NCI-H69 (cell line): ENCODE measurements around the gene GGA2.
A peak's percentile ranks its signal among the peaks of the same experiment; 100 is the strongest.
"Not testable (repeated sequence)": the region's sequence is repeated elsewhere in the genome, so short reads cannot be mapped to it uniquely, and the experiment has no call there.

ENCODE experiments used
- DNase-seq: peaks from one replicate; lab custom pipeline; 2025; lab: John Stamatoyannopoulos, UW

GGA2 gene, protein sequence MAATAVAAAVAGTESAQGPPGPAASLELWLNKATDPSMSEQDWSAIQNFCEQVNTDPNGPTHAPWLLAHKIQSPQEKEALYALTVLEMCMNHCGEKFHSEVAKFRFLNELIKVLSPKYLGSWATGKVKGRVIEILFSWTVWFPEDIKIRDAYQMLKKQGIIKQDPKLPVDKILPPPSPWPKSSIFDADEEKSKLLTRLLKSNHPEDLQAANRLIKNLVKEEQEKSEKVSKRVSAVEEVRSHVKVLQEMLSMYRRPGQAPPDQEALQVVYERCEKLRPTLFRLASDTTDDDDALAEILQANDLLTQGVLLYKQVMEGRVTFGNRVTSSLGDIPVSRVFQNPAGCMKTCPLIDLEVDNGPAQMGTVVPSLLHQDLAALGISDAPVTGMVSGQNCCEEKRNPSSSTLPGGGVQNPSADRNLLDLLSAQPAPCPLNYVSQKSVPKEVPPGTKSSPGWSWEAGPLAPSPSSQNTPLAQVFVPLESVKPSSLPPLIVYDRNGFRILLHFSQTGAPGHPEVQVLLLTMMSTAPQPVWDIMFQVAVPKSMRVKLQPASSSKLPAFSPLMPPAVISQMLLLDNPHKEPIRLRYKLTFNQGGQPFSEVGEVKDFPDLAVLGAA

DNA sequence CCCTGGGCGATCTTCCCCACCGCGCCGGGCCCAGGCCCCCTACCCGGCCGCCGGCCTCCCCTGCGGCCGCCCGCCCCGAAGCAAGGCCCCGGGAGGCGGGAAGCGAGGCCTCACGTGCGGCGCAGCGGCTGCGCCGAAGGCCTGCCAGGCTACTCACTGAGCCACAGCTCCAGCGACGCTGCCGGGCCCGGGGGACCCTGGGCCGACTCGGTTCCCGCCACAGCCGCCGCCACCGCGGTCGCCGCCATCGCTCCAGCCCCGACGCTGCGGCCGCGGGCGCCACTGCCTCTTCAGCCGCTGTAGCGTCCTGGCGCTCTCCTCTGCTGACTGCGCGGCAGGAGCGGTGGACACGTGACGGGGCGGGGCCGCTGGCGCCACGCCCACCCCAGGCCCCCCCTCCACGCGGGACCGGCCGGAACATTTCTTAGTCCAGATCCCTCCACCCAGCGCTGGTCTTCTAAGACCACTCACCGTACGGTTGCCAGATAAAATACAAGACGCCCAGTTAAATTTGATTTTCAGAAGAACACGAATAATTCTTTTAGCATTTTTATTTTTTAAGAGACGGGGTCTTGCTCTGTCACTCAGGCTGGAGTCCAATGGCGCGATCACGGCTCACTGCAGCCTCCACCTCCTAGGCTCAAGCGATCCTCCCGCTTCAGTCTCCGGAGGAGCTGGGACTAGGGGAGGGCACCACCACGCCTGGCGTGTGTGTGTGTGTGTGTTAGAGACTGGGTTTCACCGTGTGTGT is at the start of gene GGA2:
Gene GGA2 (minus strand): TSS at position 331 of the 751 bp plus-strand sequence. CDS start 83 bp downstream, at position 248.
- DNase-seq: peak; percentile 90

DNA sequence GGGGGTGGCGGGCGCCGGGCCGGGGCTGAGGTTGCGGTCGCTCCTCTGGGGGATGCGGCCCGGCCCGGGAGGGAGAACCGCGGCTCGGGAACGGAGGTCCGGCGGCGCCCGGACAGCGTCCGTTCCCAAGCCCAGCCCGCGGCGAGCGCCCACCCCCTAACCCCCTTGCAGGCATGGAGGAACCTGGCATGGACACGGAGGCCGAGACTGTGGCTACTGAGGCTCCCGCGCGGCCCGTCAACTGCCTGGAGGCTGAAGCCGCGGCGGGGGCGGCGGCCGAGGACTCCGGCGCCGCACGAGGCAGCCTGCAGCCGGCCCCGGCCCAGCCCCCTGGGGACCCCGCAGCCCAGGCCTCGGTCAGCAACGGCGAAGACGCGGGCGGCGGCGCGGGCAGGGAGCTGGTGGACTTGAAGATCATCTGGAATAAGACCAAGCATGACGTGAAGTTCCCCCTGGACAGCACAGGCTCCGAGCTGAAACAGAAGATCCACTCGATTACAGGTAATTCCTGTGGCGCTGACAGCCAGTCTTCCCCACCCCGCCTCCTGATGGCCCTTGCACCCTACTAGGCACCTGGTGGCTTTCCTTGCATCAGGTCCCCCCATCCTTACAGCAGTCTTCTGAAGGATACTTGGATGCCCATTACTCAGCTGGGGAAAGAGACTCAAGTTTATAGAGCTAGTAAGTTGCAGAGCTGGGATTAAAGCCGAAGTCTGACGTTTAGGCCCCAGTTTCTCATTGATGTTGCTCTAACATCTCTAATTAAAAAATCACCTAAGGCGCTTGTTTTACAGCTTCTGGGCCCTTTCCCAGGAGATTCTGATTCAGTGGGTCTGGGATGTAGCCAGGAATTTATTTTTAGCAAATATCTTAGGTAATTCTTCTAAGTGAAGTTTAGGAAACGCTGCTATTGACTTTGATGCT is 47.7 kb upstream of the GGA2 start:
- DNase-seq: peak; percentile 59

DNA sequence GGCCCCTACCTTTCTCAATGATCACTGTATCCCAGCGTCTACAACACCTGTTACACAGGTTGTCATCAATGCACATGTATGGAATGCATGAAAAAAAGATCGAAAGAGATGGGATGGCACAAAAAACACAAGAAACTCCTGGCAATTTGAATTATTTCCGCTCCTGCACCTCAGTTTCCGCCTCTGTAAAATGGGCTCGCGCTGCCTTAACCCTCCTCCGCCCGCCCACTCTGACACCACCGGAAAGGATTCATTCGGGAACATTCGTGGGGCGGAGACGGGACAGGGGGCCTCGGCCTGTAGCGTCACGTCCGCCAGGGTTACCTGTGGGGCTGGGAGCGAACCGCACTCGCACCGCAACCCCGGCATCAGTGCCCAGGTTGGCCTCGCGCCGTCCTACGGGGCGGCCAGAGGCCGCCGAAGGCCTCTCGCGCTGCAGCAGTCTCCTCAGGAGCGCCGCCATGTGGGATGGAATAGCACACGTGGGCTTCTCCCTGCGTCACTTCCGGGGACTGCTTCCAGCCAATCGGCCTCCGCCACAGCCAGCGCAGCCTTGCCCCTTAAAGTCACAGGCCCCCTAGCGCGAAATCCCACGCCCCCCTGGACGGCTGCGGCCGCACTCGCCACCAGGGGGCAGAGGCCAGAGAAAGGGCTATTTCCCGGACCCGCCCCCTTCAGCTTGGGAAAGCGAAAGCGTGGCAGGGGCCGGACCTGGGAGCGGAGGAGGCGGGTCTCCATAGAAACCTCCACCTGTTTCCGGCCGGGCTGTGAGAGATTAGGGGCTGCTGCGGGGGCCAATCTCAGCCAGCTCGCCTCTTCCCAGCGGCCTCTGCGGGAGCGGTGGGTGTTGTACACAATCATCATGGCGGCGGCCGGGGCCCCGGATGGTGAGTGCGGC is 46.8 kb upstream of the GGA2 start, which contains the start of the genes EARS2 and UBFD1:
Gene EARS2 (minus strand): TSS at position 470 of the 898 bp plus-strand sequence. CDS start 7 bp downstream, at position 463.
Gene UBFD1 (plus strand): TSS at position 847 of the 898 bp plus-strand sequence. CDS start 16 bp downstream, at position 863.
- peak; percentile 99 for DNase-seq

DNA sequence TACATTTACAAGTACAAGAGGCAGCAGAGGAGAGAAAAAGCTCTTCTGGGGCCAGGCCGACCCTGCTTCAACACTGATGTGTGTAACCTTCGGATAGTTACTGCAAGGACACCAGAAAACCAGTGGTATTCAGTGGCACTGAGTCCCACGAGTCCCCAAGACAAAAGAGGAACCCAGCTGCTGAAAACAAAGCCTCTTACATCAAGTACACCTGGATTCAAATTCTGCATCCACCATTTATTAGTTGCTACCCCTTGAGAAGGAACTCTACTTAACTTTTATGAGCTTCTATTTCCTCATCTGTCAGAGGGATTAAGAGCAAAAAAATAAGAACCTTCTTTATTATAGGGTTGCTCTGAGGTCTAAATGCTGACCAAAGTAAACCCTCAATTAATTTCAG is 44.2 kb upstream of the GGA2 start:
- no peak for DNase-seq

DNA sequence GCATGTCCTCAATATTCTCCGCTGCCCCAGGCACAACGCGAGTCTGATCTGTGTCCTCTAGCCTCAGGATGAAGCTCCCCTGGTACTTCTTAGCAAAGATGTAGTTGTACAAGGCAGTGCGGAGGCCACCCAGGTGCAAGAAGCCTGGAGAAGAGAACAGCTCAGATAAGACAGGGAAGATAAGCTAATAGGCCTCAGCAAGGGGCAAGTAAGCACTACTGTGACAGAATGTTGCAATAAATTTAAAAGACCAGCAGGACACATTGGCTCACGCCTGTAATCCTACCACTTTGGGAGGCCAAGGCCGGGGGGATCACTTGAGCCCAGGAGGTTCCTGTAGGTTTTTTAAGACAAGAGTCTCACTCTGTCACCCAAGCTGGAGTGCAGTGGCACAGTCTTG is 41.9 kb upstream of the GGA2 start:
- DNase-seq: no peak

DNA sequence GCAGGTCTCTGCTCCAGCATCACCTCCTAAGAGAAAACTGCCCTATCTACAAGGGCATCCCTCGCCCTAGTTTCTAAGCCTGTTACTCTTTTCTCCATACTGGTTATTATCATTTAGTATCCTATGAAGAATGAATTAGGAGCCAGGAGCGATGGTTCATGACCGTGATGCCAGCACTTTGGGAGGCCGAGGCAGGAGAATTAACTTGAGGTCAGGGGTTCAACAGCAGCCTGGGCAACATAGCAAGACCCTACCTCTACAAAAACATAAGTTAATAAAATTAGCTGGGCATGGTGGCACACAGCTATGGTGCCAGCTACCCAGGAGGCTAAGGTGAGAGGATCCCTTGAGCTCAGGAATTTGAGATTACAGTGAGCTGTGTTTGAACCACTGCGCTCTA is 39.6 kb upstream of the GGA2 start:
- DNase-seq: no peak

DNA sequence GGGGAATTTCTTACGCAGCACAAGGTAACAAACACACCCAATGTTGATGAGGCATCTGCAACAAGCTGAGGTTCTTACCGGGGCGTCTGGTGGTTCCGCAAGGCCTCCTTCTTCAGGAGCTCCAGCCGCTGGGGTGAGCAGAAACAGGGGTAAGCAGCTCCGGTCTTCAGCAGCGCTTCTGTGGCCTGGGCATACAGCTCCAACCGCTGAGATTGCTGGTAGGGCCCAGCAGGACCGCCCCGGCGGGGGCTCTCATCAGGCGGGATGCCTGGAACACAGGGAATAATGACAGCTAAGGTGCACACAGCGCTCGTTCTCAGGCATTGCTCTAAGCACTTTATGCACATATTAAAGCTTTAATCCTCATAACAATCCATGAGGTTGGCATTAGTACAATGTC is 34.1 kb upstream of the GGA2 start:
- DNase-seq: no peak

DNA sequence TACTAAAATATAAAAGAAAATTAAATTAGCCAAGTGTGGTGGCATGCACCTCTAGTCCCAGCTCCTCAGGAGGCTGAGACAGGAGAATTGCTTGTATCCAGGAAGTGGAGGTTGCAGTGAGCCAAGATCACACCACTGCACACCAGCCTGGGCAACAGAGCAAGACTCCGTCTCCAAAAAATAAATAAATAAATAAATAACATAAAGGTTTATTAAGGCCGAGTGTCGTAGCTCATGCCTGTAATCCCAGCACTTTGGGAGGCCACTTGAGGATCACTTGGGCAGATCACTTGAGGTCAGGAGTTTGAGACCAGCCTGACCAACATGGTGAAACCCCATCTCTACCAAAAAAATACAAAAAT is 30.5 kb upstream of the GGA2 start:
- DNase-seq: not testable (repeated sequence)

DNA sequence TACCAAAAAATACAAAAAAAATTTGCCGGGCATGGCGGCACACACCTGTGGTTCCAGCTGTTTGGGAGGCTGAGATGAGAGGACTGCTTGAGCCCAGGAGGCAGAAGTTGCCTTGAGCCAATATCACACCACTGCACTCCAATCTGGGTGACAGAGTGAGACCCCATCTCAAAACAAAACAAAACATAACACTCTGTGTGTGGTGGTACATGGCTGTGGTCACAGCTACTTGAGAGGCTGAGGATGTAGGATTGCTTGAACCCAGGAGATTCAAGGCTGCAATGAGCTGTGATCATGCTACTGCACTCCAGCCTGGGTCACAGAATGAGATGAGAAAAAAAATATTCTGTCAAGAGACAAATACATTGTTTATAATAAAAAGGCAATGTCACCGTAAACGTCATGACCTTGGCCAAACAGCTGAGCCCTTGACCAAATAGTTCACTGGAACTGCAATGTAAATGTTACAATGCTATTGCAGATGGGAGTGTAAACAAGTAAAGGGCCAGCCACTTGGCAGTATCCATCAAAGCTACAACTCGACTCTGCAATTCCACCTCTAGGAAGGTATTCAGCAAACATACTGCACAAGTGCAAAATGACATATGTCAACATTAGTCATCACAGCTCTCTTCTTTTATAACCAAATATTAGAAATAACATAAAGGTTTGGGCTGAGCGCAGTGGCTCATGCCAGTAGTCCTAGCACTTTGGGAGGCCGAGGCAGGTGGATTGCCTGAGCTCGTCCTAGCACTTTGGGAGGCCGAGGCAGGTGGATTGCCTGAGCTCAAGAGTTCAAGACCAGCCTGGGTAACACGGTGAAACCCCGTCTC is 29.9 kb upstream of the GGA2 start:
- DNase-seq: no peak

DNA sequence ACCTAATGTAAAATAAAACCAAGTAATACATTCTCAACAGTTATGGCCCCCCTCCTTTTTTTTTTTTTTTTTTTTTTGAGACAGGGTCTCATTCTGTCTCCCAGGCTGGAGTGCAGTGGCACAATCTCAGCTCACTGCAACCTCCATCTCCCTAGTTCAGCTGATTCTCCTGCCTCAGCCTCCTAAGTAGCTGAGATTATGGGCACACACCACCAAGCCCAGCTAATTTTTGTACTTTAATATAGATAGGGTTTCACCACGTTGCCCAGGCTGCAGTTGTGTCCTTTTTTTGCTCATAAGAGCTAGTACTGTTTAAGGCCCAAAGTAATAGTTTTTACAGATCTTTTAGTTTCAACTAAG is 28.6 kb upstream of the GGA2 start:
- DNase-seq: no peak

DNA sequence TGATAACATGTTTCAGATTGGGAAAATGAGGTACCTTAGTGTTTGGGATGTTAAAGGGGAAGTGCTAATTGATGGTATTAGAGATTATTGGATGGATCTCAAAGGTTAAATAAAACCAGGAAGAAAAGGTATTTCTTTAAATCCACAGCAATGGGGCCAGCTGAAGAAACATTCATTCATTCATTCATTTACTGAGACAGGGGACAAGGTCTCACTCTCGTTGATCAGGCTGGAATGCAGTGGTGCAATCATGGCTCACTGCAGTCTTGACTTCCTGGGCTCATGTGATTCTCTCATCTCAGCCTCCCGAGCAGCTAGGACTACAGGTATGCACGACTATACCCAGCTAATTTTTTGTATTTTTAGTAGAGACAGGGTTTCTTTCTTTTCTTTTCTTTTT is 27.1 kb upstream of the GGA2 start:
- DNase-seq: no peak

DNA sequence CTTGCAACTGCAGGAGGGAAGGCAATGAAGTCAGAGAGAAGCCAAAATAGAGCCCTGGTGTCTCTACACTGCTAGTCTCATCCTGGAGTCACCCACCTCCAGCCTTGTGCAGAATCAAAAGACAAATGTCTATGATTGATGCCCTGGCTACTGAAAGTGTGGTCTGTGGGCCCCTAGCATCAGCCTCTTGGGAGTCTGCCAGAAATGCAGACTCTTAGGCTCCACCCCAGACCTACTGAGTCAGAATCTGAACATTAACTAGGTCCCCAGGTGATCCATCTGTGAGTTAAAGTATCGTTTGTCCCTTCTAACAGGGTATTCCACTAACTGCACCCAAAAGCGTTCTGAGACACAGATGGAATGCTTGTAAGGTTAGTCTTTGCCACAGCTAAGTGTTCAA is 25.6 kb upstream of the GGA2 start:
- DNase-seq: no peak

DNA sequence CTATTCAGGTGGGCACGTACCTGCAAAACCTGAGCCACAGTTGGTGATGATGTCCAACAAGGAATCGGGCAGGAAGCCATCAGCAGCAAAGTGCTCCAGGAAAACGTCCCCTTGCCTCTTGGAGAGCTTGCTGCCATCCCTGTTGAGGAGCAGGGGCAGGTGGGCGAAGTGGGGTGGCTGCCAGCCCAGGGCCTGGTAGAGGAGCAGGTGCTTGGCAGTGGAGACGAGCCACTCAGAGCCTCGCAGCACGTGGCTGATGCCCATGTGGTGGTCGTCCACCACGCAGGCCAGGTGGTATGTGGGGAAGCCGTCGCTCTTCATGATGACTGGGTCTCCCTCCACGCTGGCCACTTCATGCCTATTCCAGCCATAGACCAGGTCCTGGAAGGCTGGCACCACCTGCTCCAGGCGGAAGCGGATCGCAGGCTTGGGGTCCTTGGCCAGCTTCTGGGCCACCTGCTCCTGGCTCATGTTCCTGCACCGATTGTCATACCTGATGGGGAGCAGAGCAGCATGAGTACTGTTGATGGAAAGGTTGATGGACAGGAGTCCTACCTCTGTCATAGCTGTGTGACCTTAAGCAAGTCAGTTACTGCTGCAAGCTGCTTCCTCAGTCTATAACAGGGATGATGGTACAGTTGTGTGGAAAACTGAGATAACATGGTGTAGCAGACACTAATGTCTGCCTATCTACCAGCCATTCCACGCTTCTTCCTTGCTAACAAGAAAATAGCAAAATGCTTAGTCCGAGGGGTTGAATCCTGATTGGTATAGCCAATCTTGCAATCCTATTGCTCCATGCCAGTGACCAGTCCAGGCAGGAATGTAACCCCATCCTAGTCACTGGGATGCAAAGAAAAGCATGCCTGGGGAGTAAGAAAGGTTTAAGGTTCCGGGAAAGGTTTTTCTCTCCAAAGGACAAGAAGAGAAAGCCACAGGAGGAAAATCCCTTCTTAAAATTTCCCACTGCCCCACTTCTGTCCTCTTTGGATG is 24.9 kb upstream of the GGA2 start:
- no peak for DNase-seq

DNA sequence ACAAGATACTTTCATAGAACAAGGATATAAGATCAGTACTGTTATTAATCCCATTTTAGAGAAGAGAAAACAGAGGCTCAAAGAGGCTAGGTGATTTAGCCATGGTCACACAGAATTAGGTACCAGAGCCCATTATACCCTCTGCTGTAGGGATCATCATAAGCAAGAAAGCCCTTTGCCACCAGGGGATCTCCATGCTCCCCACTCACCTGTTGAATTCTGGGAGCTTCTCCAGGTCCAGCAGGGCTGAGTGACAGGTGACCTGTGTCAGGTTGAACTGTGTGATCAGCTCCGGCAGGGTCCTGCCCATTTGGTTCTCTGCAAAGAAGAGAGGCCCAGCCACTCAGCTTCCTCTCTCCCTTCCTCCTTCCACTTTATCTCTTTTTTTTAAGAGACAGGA is 22.2 kb upstream of the GGA2 start:
- no peak for DNase-seq

DNA sequence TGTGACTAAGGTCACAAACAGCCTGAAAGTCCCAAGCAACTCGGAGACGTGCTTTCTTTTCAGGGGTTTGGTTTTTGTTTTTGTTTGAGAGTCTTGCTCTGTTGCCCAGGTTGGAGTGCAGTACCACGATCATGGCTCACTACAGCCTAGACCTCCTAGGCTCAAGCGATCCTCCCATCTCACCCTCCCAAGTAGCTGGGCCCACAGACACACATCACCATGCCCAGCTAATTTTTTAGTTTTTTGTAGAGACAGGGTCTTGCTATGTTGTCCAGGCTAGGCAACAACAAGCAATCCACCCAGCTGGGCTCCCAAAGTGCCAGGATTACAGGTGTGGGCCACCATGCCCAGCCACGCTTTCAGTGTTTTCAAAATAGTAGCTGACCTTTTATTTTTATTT is 19.8 kb upstream of the GGA2 start:
- DNase-seq: no peak

DNA sequence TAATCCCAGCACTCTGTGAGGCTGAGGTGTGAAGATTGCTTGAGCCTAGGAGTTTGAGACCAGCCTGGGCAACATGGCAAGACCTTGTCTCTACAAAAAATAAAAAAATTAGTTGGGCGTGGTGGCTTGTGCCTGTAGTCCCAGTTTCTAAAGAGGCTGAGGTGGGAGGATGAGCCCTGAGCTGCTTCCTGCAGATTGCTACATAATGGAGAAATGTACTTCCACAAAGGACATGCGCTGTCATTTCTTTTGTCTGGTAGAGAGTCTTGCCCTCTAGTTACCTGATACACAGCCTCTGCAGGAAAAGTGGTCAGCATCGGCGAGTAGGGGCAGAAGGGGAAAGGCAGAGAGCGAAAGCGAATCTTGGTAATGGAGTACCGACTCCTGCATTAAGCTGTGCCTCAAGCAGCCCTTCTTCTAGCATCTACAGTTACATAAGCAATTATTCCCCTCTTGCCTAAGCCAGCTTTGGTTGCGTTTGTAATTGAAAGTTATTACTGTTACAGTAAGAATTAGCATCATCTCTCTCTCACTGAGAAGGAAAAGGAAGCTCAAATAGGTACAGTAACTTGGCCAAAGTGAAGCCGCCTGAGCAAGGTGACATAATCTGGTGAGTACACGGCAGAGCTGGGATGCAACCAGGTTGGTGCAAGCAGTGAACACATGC is 18.5 kb upstream of the GGA2 start:
- no peak for DNase-seq

DNA sequence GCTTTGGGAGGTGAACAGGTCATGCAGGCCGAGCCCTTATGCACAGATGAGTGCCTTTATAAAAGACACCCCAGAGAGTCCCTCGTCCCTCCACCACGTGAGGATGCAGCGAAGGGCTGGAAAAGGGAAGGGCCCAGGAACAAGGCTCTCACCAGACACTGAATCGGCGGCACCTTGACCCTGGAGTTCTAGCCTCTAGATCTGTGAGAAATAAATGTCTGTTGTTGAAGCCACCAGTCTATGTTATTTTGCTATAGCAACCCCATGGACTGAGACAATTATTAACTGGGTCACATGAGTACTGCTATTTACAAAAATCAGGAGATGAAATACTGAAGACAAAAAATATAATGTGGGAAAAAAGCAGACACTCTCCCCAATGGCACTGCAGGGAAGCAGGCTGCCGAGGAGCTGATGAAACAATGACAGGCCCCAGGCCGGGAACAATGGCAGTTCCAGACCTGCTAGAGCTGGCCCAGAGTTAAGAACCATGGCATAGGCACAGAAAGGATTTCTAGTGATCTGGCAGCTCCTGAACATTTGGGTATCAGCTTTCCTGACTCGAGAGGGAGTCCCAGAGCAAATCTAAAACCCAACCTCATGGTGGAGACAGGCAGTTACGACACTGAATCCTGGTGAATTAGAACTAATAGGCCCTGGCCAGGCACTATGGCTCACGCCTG is 17.8 kb upstream of the GGA2 start:
- DNase-seq: no peak
